GM21786 (cell line): ENCODE data around the gene ZNF264.
"Not testable (repeated sequence)": the region's sequence is repeated elsewhere in the genome, so short reads cannot be mapped to it uniquely, and the experiment has no call there.

Experiments used
- ATAC-seq: cut with Tn5 transposase; IDR thresholded peaks from one replicate; pipeline ENCODE4 v1.9.1; 2021; ENCODE audit not compliant: unreplicated experiment

Gene ZNF264

DNA sequence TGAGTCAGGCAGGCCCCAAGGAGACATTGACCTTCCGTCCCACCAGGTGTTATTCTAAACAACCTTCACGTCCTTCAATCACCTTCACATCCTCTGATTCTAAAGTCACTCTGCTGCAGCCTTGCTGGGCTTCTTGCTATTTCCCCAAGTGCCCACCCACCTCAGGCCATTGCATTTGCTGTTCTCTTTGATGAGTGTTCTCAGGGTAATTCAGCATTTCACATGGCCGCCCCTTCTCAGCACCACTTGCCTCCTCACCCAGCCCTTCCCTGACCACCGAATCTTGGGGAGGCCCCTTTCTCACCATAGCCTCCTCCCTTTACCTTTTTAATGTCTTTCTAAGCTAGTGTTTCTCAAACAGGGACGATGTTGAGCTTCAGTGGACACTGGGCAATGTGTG is 53.8 kb downstream of the ZNF264 start:
- no peak for ATAC-seq

DNA sequence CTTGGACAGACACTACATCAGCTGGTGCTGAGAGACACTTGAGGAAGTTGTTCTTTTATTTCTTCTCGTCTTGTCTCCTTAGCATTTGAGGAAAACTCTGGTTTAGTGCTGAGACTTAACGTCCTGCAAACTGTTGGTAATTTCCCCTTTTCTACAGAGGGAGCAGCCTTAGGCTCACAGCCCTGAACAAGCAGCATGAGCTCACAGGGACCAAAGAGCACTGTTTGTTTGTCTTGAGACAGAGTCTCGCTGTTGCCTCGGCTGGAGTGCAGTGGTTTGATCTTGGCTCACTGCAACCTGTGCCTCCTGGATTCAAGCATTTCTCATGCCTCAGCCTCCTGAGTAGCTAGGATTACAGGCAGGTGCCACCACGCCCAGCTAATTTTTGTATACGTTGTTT is 54.7 kb downstream of the ZNF264 start:
- ATAC-seq: no peak

DNA sequence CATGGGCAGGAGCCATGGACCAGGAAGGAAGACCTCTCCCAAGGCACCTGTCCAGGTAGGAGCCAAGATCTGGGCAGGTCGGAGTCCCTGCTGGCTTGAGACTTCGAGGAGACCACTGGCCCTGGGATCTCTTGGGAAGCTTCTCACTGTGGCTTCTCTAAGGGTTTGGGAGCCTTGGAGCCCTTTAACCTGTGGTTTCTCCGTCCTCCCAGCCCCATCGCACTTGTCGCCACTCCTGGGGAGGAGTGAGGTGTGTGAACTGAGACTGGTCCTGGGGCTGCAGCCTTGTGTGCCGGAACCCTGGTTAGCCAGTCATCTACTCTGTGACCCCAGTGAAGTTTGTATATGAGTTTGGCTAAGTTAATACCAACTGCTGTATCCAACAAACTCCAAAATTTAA is 57.3 kb downstream of the ZNF264 start:
- no peak for ATAC-seq

DNA sequence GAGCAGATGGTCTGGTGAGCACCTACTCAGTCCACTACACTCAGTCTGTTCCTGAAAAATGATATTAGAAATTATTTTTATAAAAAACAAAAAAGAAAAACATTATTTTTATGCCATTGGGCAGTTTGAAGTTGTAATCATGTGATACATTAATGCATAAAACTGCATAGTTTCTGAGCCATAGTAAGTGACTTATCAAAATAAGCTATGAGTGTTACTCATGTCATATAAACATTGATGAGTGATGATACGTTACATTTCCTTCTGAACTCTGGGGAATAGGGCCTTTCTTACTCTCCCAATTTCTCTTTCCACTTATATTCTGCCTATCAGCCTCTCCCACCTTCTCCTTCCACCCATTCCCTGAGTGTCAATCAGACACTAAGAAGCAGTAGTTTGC is 58.0 kb downstream of the ZNF264 start:
- no peak for ATAC-seq

DNA sequence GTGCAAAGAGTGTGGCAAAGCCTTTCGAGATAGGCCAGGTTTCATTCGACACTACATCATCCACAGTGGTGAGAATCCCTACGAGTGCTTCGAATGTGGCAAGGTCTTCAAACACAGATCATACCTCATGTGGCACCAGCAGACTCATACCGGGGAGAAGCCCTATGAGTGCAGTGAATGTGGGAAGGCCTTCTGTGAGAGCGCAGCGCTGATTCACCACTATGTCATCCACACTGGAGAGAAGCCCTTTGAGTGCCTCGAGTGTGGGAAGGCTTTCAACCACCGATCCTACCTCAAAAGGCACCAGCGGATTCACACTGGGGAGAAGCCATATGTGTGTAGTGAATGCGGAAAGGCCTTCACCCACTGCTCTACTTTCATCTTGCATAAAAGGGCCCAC is 62.5 kb downstream of the ZNF264 start:
- ATAC-seq: not testable (repeated sequence)

DNA sequence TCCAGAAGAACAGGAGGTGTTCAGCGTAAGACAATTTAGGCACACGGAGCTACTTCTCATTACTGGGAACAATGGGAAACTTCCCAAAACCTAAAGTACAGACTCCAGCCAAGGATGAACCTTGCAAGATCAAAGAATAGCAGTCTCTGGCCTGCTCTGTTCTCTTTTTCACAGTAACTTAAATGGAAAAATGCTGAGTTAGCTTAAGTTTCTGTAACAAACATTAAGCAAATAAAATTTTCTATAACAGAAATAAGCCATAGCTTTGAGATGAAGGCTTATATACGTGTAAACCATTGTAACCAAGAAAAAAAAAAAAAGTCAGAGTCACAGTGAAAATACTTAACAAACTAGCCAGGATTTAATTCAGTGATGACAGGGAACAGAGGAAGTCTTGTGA is 70.7 kb downstream of the ZNF264 start:
- ATAC-seq: no peak

DNA sequence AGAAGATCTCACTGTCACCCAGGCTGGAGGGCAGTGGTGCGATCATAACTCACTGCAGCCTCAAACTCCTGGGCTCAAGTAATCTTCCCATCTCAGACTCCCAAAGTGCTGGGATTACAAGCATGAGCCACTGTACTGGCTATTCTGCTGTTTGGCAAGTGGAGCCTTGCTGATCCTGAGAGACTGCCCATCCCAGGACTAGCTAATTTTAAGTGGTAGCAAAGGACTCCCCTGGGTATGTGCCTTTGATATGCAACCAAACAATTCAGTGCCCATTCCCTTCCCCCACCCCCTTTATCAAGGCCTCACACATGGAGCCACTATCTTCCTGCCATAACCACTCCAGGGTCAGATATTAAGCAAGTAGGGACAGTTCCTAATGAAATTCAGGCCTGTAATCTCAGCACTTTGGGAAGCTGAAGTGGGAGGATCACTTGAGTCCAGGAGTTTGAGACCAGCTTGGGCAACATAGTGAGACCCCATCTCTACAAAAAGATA is 72.0 kb downstream of the ZNF264 start:
- ATAC-seq: no peak

DNA sequence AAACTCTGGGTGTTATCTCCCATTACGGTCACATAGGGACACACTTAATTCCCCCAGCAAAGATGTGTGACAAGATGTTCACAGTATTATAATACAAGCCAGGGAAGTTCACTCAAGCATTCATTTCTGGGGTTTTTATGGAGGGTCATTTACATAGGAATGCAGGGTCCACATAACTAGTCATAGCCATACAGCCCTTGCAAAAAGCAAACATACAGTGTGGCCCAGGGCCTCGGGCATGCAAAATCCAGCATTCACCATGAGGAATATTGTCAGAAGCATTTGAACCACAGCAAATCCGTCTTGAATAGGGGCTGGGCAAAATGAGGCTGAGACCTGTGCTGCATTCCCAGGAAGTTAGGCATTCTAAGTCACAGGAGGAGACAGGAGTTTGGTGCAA is 76.0 kb downstream of the ZNF264 start:
- no peak for ATAC-seq

DNA sequence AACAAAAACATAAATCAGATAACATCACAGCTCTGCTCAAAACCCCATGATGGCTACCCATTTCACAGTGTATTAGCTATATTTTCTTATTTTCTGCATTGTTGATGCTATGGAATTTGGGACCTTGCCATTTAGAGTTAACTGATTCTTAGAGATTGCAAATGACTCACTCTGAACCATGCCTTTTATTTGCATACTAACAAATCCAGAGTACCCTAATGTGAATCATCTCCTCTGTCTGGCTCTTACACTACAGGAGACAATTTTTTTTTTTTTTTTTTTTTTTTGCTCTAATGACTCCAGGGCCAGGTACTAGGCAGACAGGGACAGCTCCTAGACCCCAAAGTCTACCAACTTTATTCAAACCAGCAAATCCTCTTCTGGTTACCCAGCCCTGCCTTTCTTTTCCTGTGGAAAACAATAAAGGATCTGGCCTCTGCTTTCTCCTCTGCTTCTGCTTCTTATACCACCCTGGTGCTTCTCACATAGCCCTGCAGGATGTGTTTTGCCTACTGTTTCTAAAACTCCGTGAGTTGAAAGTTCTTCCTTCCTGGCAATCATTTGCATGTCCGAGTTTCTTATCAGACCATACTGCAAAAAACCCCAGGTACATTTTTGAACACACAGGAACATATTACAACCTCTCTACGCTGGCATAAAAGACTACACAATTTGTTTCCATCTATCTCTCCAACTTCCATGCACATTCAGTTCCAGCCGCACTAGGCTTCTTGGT is 78.4 kb downstream of the ZNF264 start:
- no peak for ATAC-seq

DNA sequence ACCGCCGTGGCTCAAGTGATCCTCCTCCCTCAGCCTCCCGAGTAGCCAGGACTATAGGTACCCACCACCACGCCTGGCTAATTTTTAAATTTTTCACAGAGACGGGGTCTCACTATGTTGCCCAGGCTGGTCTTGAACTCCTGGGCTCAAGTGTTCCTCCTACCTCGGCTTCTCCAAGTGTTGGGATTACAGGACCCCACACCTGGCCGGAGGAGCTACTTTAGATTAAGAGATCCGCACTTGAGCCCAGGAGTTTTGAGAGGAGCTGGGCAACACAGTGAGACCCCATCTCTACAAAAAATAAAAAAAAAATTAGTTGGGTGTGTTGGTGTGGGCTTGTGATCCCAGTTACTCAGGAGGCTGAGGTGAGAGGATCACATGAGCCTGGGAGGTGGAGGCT is 80.0 kb downstream of the ZNF264 start:
- ATAC-seq: no peak
